DND-41 (cell line): Measurements from ENCODE around the gene PRKCA.

Experiments used
- EZH2 ChIP-seq: IDR thresholded peaks from 3 replicates; pipeline ENCODE4 v1.6.1; 2012; ENCODE audit warnings: borderline replicate concordance, low read depth, mild to moderate bottlenecking, moderate library complexity, low read length, inconsistent platforms; ENCODE audit not compliant: severe bottlenecking
- TF ChIP-seq, protein P1 (sequence below): IDR thresholded peaks from 2 replicates; pipeline ENCODE4 v1.5.1; 2012; ENCODE audit warnings: borderline replicate concordance, low read length, moderate library complexity, mild to moderate bottlenecking; ENCODE audit not compliant: poor library complexity, severe bottlenecking; ENCODE audit errors: extremely low read depth

DNA sequence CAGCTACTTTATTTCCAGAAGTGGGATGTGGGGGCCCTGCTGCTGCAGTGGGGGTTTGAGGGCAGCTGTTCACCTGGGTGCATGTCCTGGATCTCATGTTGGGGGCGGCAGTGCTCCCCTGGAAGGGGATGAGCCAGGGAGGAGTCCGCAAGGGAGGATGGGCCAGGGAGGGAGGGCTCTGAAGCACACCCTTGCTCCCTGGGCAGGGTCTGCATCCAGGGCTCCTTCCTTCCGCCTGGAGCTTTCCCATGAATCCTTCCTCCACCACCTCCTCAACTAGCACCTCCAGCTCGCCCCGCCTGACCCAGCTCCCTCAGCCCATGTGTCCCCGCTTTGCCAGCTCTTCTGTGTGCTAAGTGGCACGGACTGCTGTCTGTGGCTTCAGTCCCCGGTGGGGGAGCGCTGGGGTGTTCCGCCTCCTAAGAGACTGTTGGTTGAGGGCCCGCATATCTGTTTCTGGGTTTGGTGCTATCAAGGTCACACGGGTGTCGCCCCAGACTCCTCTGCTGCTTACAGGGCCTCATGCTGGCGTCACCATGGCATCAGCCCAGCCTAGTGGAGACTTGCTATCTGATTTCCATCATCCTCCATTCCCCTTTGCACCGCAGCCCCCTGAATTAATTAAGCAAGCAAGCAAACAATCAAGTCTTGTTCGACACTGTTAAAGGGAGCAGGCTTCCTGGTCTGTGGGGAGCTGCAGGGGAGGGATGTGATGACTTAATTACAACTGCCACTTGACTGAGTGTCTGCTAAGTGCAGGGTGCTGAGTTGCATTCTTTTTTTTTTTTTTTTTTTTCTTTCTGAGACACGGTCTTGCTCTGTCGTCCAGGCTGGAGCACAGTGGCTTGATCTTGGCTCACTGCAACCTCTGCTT, 71.8 kb downstream of the PRKCA start:
- TF ChIP-seq EZH2, result no peak
- TF ChIP-seq, protein P1, sequence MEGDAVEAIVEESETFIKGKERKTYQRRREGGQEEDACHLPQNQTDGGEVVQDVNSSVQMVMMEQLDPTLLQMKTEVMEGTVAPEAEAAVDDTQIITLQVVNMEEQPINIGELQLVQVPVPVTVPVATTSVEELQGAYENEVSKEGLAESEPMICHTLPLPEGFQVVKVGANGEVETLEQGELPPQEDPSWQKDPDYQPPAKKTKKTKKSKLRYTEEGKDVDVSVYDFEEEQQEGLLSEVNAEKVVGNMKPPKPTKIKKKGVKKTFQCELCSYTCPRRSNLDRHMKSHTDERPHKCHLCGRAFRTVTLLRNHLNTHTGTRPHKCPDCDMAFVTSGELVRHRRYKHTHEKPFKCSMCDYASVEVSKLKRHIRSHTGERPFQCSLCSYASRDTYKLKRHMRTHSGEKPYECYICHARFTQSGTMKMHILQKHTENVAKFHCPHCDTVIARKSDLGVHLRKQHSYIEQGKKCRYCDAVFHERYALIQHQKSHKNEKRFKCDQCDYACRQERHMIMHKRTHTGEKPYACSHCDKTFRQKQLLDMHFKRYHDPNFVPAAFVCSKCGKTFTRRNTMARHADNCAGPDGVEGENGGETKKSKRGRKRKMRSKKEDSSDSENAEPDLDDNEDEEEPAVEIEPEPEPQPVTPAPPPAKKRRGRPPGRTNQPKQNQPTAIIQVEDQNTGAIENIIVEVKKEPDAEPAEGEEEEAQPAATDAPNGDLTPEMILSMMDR, result peak; percentile 13
